Activated CD4-positive, alpha-beta T cell treated with anti-CD3 and anti-CD28 coated beads for 1 hour (primary cell): ENCODE measurements around the gene ZNF273.
"Not testable (repeated sequence)": the region's sequence is repeated elsewhere in the genome, so short reads cannot be mapped to it uniquely, and the experiment has no call there.

Experiments used
- DNase-seq: peaks from one replicate; pipeline ENCODE4 v3.0.0-alpha.2; 2020

The ZNF273 gene

DNA sequence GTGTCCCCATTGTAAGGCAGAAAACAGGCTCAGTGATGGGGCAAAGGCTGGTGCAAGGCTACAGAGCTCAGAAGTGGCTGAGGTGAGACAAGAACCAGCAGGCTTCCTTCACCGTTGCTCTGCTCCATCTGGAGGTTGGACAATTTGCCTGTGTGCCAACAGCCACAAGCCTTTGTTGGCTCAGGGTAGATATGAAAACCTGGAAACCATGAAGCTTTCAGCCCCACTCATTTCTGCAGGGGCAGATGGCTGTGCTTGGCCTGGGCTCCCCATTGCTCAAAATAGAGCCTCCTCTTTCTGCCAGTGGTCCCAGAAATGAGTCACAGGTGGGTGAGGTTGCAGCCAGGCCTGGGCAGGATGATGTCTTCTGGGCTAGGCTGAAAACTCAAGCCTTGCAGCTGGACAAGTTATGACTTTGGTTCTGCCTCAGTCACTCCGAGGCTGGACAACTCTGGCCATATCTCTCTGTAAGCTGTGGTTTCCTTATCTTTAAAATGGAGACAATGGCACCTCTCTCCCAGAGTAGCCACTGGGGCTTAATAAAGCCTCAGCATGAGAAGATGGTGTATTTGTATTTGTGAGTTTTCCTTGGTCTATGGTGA, 12.2 kb upstream of the ZNF273 start:
- no peak for DNase-seq

GRCh38 chr7:64891363-64892081, 11.6 kb upstream of the ZNF273 start:
- not testable (repeated sequence) for DNase-seq

GRCh38 chr7:64892116-64892515, 11.0 kb upstream of the ZNF273 start:
- DNase-seq: no peak

DNA sequence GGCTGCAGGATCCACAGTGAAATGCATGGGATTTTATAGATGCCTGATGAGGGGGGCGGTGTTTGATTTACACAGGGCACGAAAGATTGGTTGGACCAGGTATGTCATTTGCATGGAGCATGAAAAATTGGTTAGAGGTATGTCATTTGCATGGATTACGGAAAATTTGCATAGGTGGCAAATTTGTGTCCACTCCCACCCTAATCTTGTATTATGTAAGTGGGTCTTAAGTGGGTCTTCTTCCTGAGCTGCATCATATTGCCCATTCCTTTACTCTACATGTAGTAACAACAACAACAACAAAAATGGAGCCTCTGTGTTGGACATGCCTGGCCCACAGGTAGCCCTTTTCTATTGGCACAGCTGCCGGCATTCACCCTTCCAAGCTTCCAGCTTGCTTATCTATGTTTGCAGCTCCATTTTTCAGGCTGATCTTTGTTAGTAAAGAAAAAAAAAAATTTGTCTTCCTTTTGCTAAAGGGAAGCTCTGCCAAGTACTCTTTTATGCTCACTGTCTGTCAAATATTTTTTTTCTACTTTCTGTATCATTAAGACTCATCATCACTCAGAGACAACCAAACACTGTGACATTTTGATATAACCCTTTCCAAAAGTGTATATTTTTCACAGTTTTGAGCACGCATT, 10.3 kb upstream of the ZNF273 start:
- DNase-seq: no peak

DNA sequence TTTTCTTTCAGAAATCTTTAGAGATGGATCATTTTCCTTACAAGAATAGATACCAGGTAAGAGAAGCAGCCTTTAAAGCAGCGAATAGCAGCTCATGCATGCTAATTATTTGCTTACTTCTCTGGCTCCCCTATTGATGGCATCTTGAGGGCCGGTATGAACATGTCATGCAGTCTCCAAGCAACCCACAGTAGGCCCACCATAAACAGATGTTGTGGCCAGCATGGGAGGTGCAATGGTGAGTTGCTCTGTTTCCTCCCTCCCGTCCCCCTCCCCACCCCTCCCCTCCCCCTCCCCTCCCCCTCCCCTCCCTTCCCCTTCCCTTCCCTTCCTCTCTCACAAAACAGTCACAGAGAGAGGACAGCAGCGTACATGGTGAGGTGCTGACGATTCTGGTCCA, 9.7 kb upstream of the ZNF273 start:
- DNase-seq: no peak

GRCh38 chr7:64902461-64902805, 640 bp upstream of the ZNF273 start:
- not testable (repeated sequence) for DNase-seq

DNA sequence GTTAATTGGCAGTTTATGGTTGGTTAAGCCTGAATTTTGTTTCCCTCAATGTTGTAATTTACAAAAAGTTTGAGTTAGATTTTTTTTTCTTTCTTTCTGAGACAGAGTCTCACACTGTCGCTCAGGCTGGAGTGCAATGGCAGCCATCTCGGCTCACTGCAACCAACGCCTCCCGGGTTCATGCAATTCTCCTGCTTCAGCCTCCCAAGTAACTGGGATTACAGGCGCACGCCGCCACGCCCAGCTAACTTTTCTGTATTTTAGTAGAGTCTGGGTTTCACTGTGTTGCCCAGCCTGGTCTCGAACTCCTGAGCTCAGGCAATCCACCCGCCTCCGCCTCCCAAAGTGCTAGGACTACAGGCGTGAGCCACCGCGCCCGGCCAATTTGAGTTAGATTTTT, 935 bp downstream of the ZNF273 start:
- no peak for DNase-seq

GRCh38 chr7:64905133-64905532, 2.1 kb downstream of the ZNF273 start:
- no peak for DNase-seq

- no peak for DNase-seq
Observed at GRCh38 chr7:64905547-64905946, 2.5 kb downstream of the ZNF273 start.

DNA sequence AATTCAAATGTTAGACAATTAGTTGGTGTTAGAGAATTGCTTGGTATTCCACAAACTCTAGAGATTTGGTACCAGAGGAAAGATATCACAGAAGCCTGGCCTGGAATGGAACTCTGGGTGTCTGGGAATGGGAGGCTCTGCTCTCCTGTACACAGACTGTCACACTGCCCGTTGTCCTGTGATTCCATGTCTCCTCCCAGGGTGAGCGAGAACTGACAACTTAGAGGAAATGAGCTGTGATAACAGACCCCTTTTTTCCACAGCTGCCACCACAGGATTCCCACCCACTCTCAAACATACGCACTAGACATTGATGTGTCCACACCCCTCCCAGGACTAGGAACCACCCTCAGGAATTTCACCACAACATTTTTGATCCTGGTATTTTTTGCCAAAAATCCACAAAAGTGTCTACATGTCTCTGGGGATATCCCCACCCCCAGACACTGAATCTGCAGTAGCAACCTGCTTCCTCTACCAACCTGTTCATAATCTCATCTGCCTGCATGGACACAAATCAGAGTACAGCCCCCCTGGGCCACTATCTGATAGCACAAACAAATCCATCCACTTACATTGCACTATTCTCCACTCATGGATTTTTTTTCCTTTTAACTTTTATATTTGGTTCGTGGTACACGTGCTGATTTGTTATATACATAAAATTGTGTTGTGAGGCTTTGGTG, 4.7 kb downstream of the ZNF273 start:
- no peak for DNase-seq

DNA sequence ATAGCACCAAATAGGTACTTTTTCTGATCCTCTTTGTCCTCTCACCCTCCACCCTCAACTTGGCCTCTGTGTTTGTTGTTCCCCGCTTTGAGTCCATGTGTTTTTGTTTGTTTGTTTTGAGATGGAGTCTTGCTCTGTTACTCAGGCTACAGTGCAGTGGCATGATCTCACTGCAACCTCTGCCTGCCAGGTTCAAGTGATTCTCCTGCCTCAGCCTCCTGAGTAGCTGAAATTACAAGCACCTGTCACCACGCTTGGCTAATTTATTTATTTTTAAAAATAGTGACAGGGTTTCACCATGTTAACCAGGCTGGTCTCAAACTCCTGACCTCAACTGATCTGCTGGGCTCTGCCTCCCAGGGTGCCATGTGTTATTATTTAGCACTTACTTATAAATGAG, 5.3 kb downstream of the ZNF273 start:
- no peak for DNase-seq

DNA sequence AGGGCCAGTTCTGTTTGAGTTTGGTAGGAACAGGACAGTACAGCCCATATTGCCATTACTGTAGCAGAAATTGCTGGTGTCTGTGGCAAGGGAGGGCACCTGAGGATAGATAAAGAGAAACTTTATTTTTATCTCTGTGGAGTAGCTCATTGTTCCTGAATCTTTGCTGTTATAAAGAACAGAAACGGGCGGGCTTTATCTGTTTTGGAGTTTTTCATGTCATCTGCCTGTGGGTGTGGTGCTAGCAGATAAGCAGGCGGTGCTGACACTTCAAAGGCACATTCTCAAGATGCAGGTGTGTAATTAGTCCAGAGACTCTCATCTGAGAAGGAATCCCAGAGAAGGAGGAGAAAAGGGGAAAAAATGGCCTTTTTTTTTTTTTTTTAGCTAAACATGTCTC, 11.5 kb downstream of the ZNF273 start:
- no peak for DNase-seq

DNA sequence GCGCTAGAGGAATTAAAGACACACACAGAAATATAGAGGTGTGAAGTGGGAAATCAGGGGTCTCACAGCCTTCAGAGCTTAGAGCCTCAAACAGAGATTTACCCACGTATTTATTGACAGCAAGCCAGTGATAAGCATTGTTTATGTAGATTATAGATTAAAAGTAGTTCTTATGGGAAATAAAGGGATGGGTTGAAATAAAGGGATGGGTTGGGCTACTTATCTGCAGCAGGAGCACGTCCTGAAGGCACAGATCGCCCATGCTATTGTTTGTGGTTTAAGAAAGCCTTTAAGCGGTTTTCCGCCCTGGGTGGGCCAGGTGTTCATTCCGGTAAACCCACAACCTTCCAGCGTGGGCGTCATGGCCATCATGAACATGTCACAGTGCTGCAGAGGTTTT, 12.2 kb downstream of the ZNF273 start:
- not testable (repeated sequence) for DNase-seq

- not testable (repeated sequence) for DNase-seq
Observed at GRCh38 chr7:64928252-64929187, 25.4 kb downstream of the ZNF273 start.

GRCh38 chr7:64934478-64934877, 31.4 kb downstream of the ZNF273 start:
- DNase-seq: no peak

DNA sequence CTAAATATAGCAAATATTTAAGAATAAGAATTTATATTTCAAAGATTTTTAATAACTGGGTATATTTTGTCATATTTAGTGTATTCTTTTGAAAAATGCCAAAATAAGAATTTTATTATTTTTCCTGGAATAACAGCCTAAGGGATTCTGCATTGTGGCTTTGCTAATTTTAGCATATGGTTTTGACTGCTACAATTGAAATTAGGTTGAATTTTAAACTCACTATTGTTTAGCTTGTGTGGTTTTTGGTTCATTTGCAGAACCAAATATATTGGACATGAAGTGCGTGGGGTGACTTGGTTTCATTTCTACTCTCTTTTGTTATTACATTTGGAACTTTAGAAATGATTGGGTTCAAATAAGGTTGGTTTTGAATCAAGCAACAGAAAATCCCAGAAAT, 35.5 kb downstream of the ZNF273 start:
- no peak for DNase-seq

DNA sequence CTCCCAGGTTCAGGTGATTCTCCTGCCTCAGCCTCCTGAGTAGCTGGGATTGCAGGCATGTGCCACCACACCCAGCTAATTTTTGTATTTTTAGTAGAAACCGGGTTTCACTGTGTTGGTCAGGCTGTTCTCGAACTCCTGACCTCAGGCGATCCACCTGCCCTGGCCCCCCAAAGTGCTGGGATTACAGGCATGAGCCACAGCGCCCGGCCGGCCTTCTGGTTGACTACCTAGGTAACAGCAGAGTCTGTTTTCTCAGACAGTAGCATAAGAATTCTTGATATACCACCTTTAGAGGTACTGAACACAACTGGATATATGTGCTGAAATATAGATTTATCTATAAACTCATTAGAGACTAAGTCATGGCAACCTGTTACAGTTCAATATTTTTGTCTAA, 36.9 kb downstream of the ZNF273 start:
- DNase-seq: not testable (repeated sequence)

- DNase-seq: not testable (repeated sequence)
Observed at GRCh38 chr7:64944667-64945502, 41.8 kb downstream of the ZNF273 start.

GRCh38 chr7:64945503-64946175, 42.6 kb downstream of the ZNF273 start:
- no peak for DNase-seq

GRCh38 chr7:64946772-64947171, 43.7 kb downstream of the ZNF273 start:
- no peak for DNase-seq
